HG03439 (cell line): ENCODE measurements around the gene LITAF.

ENCODE experiments used
- ATAC-seq: cut with Tn5 transposase; IDR thresholded peaks from one replicate; pipeline ENCODE4 v1.9.1; 2021; ENCODE audit warnings: mild to moderate bottlenecking, moderate library complexity; ENCODE audit not compliant: unreplicated experiment

Gene LITAF

DNA sequence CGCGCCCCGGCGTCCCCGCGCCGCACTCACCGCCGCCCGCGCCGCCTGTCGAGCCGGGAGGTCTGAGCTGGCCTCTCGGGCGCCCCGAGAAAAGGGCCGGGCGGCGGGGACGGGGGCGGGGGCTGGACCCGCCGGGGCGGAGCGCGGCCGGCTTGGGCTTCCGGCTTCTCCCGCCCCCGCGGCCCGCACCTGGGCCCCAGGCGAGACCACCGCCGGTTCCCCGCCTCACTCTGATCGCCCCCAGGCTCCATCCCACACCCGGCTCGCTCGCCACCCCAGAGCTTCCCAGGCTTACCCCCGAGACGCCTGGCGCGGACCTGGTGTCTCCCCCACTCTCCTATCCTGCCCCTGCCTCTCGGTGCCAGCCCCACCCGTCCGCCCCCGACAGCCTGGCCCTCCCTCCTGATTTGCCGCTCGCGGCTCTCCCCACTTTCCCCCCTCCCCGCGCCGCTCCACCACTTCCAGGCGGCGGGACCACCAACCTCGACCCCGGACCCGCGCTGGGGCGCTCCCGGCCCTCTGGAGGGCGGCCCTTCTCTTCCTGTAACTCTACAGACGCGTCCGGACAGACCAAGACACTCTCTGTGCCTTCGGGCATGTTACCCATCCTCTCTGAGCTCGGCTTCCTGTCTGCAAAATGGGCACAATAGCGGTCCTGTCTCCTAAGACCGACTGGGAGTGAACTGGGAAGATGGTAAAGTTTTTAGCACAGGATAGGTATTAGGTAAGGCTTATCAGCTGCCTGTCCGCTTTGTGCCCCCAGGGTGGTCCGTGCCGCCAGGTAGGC, at the start of gene LITAF:
Gene LITAF (minus strand): TSS at position 64 of the 787 bp plus-strand sequence. CDS start 30,189 bp downstream, outside the sequence.
- peak; percentile 41 for ATAC-seq

DNA sequence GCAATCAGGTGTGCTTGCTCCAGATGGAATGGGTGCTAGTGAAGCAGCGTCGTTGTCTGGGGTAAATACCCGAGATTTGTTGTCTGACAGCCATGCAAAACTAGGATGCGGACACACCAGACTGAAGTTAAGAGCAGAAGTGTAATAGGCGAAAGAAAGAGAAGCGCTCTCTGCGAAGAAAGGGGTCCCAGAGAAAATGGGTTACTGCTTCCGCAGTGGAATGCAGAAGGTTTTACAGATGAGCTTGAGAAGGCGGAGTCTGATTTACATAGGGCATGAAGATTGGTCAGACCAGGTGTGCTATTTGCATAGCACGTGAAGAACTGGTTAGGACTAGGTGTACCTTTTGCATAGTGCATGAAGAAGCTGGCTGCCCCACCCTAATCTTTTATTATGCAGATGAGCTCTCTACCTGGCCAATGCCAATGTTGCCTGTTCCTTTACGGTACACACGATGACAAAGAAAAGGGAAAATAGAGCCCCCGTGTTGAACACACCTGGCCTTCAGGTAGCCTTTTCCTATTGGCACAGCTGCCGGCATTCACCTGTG, 49.5 kb upstream of the LITAF start:
- ATAC-seq, result no peak

- ATAC-seq, result no peak
Measured at GRCh38 chr16:11635679-11636171, 49.0 kb upstream of the LITAF start.

DNA sequence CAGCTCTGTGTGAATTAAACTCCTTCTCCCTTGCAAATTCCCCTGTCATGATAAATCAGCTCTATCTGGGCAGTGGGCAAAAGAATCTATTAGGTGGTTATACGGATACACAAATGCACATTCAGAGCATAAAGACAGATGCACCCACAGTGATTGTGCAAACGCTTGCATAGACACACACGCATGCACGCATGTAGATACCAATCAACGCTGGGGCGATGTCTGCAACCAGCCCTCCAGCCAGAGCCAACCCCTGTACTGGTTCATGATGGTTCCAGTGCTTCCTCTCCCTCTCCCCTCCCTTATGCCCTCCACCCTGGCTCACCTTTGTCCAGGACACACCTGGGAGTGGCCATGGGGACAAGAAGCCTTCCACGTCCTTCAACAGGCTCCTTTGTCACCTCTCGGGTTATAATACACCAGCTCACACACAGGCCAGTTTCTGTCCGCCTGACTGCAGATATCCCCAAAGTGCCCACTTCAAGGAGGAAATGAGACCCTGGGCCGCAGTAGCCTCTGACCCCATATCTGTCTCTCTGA, 48.5 kb upstream of the LITAF start:
- no peak for ATAC-seq

DNA sequence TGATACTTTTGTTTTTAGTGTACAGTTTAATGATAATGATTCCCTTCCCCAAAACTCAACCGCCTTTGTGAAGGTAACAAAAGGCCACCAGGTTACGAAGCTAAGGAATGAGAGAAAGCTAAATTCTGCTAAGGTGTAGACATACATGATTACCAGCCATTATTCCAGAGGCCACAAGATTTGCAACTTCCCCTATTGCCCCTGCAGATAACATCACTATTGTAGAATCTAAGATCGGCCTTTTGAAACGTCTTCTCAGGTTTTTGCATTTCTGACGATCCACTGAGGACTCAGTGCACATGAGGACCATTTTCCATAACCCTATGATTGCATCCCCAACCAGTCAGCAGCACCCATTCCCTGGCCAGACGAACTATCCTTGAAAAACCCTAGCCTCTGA, 47.6 kb upstream of the LITAF start:
- no peak for ATAC-seq

DNA sequence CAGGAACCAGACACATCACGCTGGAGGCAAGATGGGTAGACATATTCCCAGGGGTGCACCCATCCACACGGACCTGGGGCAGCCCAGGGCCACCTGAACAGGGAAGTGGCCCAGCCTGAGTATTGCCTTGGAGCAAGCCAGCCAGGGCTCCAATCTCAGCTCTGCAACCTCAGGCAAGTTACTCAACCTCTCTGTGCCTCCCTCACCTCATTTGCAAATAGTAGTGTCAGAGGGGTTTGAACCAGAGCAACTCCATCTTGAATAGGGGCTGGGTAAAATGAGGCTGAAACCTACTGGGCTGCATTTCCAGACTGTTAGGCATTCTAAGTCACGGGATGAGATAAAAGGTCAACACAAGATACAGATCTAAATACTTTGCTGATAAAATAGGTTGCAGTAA, 46.4 kb upstream of the LITAF start:
- ATAC-seq, result no peak

- no peak for ATAC-seq
Measured at GRCh38 chr16:11632455-11632939, 45.8 kb upstream of the LITAF start.

DNA sequence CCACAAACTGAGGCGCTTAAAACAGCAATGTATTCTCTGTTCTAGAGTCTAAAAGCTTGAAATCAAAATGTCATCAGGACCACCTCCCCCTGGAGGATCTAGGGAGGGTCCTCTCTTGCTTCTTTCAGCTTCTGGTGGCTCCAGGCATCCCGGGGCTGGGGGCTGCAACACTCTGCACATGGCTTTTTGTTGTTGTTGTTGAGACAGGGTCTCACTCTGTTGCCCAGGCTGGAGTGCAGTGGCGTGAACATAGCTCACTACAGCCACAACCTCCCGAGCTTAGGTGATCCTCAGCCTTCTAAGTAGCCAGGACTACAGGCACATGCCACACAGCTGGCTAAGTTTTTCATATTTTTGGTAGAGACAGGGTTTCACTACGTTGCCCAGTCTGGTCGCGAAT, 44.5 kb upstream of the LITAF start:
- ATAC-seq, result no peak

DNA sequence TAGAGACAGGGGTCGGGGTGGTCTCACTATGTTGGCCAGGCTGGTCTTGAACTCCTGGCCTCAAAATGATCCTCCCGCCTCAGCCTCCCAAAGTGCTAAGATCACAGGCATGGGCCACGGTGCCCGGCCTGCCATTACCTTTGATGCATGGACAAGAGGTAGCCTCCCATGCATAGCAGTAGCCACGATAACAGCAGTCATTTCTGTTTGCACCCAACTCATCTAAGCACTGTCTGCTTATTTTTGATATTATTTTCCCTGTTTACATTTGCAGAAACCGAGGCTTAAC, 44.0 kb upstream of the LITAF start:
- ATAC-seq, result no peak

DNA sequence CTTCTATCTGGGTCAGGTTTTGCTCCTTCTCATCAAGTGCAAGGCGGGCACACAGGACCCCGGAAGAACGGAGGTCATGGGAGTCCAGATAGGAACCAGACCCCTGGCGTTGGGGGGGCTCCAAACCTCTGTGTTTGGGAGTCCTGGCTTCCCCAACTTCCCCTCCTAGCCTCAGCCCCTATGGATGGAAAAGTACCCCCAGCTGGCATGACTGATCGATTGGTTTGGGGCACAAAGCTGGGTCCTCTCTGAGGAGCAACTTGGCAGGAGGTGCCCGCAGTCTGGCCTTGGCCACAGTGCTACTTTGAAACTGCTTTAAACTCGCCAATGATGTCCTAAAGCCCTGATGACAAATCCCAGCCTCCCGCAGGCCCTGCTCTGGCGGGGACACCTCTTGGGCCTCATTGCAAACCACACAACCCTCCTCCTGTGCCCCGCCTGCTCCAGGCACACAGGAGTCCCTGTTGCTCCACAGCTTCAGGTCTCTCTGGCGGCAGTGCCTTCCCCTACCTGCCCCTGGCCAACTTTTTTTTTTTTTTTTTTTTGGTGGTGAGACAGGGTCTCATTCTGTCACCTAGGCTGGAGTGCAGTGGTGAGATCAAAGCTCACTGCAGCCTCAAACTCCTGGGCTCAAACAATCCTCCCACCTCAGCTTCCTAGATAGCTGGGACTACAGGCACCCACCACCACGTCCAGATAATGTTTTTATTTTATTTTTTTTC, 43.5 kb upstream of the LITAF start:
- ATAC-seq, result no peak

DNA sequence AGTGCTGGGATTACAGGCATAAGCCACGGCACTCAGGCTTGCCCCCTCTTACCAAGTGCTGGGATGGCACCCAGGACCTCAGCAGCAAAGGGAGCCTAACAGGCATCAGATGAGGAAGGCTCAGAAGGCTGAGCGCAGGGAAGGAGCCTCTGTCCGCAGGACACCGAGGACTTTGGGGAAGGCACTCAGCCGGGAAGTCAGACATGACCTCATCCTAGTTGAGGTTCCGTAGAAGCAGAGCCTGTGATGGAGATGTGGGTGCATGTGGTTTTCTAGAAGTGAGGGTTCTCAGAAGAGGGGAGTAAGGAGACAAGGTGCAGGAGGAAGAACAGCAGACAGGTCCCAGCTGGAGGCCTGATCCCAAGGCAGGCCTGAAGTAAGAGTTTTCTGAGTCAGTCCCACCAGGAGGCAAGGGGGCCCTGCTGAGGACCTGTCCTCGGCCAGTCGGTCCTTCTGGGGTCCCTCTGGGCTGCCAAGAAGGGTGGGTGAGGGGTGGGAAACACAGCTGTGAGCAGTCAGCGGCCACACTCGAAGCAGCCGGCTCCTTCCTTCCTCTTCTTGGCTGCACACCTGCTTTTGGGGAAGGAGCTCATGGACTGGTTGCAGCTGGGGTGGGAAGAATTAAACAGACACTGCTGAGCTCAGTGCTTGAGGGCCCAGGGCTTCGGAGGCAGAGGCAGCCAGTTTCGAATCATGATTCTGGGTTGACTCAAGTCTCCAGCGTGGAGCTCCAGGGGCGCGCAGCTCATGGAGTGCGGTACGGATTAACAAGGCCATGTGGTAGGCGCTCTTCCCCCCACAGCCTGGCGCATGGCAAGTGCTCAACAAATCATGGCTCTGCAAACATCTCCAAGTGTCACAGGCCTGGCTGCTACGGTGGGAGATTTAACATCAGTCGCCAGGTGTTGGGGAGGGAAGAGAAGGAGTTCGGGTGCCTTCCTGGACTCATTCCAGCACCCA, 42.6 kb upstream of the LITAF start:
- ATAC-seq, result no peak

DNA sequence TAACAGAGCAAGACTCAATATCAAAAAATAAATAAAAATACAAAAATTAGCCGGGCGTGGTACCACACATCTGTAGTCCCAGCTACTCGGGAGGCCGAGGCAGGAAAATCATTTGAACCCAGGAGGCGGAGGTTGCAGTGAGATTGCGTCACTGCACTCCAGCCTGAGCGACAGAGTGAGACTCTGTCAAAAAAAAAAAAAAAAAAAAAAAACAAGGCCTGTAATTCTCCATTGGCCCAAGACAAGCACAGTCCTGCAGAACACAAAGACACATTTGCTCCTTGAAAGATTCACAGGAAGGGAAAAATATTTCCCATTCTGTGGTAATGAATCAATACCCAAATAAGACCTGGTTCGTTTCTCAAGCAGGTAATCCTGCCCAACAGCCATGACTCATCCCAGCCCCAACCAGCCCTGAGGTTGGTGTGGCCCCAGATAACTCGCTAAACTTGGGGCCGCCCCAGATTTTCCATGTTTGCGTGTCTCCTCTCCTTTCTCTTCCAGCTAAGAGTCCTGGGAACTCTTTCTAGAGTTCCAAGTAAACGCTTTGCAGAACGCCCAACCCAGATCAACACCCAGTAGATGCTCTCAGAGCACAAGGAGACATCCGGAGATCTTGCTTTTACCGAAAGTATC, 41.2 kb upstream of the LITAF start:
- ATAC-seq, result no peak

DNA sequence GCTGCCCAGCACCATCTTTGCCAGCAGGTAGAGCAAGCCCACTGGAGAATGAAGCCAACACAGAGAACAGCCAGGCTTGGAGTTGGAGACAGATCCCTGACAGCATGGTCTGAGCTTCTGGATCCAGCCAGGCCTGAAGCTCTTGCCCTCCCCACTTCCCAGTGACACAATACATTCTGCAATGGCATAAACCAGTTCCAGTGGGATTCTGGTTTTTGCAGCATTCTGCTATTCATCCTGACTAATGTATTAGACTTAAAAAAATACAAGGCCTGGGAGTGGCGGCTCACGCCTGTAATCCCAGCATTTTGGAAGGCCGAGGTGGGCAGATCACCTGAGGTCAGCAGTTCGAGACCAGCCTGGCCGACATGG, 40.6 kb upstream of the LITAF start:
- ATAC-seq, result no peak

DNA sequence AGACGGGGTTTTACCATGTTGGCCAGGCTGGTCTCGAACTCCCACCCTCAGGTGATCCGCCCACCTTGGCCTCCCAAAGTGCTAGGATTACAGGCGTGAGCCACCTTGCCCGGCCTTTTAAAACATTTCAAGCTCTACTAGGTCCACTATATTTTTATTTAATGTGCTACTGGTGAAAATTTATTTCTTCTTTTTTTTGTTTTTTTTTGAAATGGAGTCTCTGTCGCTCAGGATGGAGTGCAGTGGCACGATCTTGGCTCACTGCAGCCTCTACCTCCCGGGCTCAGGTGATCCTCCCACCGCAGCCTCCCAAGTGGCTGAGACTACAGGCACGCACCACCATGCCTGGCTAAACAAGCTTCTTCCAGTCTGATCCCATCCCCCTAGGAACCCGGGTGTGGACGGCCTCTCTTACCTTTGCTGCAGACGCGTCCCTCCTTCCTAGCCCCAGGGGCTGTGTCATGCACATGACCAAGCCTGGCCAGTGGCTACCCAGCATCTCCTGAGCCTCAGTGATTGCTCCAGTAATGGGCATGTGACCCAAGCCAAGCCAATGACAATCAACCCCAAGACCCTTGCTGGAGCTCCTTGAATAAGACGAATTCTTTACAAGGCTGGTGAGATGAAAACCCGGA, 40.1 kb upstream of the LITAF start:
- ATAC-seq, result no peak

- ATAC-seq, result no peak
Measured at GRCh38 chr16:11625769-11626168, 39.0 kb upstream of the LITAF start.

DNA sequence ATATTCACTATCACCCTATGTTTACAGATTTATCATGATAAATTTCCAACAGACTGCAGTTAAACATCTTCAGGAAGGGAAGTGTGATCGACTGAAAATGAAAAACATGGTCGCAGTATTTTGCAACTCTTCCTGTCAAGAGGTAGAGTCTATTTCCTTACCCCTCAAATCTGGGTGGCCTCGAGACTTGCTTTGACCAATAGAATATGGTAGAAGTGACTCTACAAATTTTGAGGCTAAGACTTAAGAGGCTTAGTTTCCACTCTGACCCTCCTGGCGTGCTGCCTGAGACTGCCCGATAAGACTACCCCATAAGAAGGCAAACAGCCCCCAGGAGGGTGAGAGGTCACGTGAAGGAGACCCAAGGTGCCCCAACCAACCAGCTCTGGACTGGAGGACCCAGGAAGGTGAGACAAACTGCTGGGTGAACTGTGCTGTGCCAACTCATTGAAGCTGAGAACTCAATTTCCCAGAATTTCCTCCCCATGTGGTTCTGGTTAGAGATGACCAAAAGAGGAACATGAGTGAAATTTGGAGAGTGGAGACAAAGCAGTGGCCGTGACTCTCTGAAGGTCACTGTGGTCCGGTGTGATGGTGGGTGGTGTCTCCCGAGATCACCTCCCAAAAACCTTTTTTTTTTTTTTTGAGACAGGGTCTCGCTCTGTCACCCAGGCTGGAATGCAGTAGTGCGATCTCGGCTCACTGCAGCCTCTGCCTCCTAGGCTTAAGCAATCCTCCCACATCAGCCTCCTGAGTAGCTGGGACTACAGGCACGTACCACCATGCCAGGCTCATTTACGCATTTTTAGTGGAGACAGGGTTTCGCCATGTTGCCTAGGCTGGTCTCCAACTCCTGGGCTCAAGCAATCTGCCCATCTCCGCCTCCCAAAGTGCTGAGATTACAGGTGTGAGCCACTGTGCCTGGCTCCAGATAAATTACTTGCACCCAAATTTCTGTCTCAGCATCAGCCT, 38.2 kb upstream of the LITAF start:
- no peak for ATAC-seq

GRCh38 chr16:11624205-11624604, 37.5 kb upstream of the LITAF start:
- ATAC-seq, result no peak

DNA sequence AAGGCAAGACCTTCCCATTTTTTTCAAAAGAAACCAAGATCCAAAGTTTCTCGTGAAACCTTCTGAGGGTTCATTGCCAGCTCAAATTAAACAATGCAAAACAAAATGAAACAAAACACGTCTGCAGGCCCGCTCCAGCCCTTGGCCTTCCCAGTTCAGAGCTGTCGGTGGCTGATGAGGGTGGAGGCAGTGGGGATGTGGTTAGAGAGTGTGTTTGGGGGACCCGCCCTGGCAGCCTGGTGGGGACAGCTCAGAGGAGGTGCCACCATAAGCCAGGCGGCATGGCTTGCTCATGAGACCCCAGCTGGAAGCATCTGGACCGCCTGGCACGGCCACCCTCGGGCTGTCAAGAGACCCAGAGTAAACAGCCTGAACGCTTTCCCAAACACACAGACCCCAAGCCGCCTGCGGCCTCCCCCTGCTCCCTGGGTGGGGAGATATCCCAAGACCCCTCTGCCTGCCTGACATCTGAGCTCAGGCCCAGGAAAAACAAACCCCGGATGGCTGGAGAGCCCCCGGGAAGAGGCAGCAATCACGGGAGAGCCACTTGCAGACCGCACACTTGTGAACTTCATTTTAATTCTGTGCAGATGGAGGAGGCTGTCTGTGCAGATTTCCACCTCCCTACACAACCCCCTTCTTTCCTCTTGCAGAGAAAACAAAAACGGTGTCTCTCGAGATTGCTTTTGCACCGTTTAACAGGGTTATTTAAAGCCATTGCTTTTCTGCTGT, 35.4 kb upstream of the LITAF start:
- no peak for ATAC-seq
